HG02943 (cell line): ENCODE data around the gene ERCC4.

Source experiments
- ATAC-seq: cut with Tn5 transposase; IDR thresholded peaks from one replicate; pipeline ENCODE4 v1.9.1; 2021; ENCODE audit warnings: mild to moderate bottlenecking, low read depth, moderate library complexity; ENCODE audit not compliant: unreplicated experiment

Gene ERCC4

GRCh38 chr16:13988038-13988437 is 68.1 kb downstream of the ERCC4 start:
- ATAC-seq: no peak

GRCh38 chr16:13992322-13992721 is 72.4 kb downstream of the ERCC4 start:
- no peak for ATAC-seq

GRCh38 chr16:13992976-13993375 is 73.0 kb downstream of the ERCC4 start:
- no peak for ATAC-seq

GRCh38 chr16:13994239-13995106 is 74.5 kb downstream of the ERCC4 start:
- ATAC-seq: no peak

- no peak for ATAC-seq
Measured at GRCh38 chr16:13995194-13995593, 75.2 kb downstream of the ERCC4 start.

- no peak for ATAC-seq
Measured at GRCh38 chr16:13996778-13997288, 76.9 kb downstream of the ERCC4 start.

GRCh38 chr16:13997526-13997925 is 77.6 kb downstream of the ERCC4 start:
- ATAC-seq: no peak

- peak; percentile 96 for ATAC-seq
Measured at GRCh38 chr16:13997933-13998332, 78.0 kb downstream of the ERCC4 start.

- no peak for ATAC-seq
Measured at GRCh38 chr16:13999071-13999894, 79.3 kb downstream of the ERCC4 start.

- ATAC-seq: no peak
Measured at GRCh38 chr16:13999895-14000425, 80.0 kb downstream of the ERCC4 start.

GRCh38 chr16:14001521-14001920 is 81.6 kb downstream of the ERCC4 start:
- no peak for ATAC-seq
